Rectal smooth muscle tissue (tissue), 1 donor: ENCODE results near the gene ATG2A.

Source experiments
- H3K27ac ChIP-seq: one replicate; pipeline ENCODE4 v1.7.0; 2013; ENCODE audit warnings: low read depth, low read length, inconsistent platforms
- H3K27me3 ChIP-seq: one replicate; pipeline ENCODE4 v1.7.0; 2013; ENCODE audit warnings: low read length; ENCODE audit not compliant: control insufficient read depth, insufficient read depth
- H3K36me3 ChIP-seq: one replicate; pipeline ENCODE4 v1.7.0; 2013; ENCODE audit warnings: low read length; ENCODE audit not compliant: control insufficient read depth, insufficient read depth
- H3K4me1 ChIP-seq: one replicate; pipeline ENCODE4 v1.7.0; 2013; ENCODE audit warnings: low read length; ENCODE audit not compliant: control insufficient read depth, insufficient read depth
- H3K4me3 ChIP-seq: one replicate; pipeline ENCODE4 v1.7.0; 2013; ENCODE audit warnings: low read length
- H3K9ac ChIP-seq: one replicate; pipeline ENCODE4 v1.7.0; 2013; ENCODE audit warnings: low read length

The ATG2A gene

DNA sequence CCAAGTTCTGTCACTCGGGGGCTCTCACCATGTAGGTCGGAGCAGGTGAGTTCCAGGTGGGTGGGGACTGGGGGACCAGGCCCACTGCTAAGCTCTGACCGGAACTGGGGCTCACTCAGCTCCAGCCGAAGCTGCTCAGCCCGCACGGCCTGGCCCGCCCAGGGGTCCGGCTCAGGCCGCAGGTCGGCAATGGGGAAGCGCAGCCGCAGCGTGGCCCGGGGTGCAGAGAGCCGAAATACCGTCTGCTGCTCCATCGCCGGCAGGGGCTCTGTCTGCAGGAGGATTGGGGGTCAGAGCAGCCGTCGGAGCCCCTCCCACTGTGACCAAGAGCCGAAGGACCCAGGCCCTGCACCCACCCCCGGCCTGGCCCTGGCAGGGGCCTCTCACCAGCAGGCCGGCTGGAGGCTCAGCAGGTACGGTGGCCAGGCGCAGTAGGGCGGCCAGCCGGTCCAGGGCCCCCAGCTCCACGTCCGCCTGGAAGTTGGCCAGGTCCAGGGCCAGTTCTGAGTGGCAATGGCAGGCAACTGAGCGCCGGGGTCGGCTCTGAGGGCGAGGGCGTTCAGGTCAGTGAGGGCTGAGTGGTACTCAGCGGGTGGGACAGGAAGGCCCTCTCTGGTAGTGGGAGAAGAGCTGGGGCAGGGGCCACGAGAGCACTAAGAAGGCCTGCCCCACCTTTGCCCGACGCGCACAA lies 7.2 kb downstream of the ATG2A start:
- H3K4me3 ChIP-seq, result no peak overlapping the region
- no peak overlapping the region for H3K9ac ChIP-seq
- H3K27me3 ChIP-seq, result no peaks in the 10 kb centered on the region
- H3K27ac ChIP-seq, result no peak overlapping the region
- H3K4me1 ChIP-seq, result no peaks in the 10 kb centered on the region
- H3K36me3 ChIP-seq, result peaks cover 62% of the 10 kb centered on the region

DNA sequence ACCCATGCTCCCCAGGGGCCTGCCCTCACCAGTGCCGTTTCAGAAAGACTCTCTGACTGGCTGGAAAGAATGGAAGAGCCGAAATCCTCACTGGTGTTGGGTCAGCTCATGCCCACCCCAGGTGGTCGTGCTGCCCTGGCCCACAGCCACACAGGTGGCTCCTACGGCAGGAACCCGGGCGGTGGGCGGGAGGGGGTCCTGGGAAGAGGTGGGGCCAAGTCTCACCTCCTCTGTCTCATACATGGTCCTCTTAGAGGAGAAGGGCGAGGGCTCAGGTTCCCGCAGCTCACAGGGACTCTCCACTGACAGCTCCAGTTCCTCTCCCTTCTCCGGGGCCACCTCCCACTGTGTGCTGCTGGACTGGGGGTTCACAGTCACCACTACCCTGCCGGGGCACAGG lies 8.2 kb downstream of the ATG2A start:
- no peak overlapping the region for H3K4me3 ChIP-seq
- no peak overlapping the region for H3K27ac ChIP-seq
- no peak overlapping the region for H3K9ac ChIP-seq
- no peaks in the 10 kb centered on the region for H3K4me1 ChIP-seq
- no peaks in the 10 kb centered on the region for H3K27me3 ChIP-seq
- H3K36me3 ChIP-seq, result peaks cover 62% of the 10 kb centered on the region

DNA sequence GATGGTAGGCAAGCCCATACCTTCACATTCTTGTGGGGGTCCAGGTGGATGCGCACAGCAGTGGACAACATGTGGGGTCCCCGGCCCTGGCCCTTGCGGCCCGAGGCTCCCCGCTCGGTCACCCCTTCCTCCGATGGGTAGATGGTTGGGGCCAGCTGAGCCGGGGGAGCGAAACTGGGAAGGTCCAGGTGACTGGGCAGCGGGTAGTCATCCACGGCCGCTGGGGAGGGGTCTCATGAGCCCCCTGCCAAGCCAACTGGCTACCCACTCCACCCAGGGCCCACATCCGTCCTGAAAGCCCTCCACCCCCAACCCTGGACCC lies 10.7 kb downstream of the ATG2A start:
- H3K27ac ChIP-seq, result no peak overlapping the region

DNA sequence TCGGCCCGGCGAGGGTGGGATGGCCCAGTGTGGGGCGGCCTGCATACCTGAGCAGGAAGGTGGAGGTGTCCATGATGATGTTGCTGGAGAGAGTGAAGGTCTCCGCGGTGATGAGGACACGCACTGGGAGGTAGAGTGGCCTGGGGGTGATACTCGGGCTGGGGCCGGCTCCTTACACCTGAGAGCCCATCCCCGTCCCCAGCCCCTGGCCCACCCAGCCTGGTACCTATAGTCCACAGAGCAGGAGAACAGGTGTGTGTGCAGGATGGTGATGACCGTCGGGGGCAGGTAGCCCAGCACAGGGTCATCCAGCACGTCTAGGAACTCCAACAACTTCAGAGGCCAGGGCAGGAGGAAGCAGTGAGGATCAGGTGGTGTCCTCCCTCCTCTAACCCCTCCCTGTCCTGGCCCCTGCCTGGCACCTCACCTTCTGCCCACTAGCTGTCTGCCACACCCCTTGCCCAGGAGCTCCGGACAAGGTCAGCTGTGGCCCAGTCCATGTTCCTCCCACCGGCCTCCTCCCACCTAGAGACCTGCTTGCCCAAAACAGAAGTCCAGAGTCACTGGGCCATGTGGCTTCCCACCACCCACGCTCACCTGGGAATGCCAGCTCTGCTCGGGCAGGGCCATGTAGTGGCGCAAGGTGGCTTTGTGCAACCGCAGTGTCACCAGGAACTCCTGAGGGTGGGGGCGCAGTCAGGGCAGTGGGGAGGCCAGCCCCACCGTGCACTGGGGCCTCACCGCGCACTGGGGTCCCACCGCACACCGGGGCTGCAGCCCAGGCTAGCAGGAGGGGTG lies 11.3 kb downstream of the ATG2A start:
- no peak overlapping the region for H3K9ac ChIP-seq
- peaks cover 44% of the 10 kb centered on the region for H3K36me3 ChIP-seq
- H3K27ac ChIP-seq, result no peak overlapping the region
- no peaks in the 10 kb centered on the region for H3K4me1 ChIP-seq
- no peak overlapping the region for H3K4me3 ChIP-seq
- H3K27me3 ChIP-seq, result no peaks in the 10 kb centered on the region

More for the DNA sequence above, 10.7 kb downstream of the ATG2A start:
- no peaks in the 10 kb centered on the region for H3K27me3 ChIP-seq
- H3K4me1 ChIP-seq, result no peaks in the 10 kb centered on the region
- H3K9ac ChIP-seq, result no peak overlapping the region
- peaks cover 49% of the 10 kb centered on the region for H3K36me3 ChIP-seq
- no peak overlapping the region for H3K4me3 ChIP-seq

DNA sequence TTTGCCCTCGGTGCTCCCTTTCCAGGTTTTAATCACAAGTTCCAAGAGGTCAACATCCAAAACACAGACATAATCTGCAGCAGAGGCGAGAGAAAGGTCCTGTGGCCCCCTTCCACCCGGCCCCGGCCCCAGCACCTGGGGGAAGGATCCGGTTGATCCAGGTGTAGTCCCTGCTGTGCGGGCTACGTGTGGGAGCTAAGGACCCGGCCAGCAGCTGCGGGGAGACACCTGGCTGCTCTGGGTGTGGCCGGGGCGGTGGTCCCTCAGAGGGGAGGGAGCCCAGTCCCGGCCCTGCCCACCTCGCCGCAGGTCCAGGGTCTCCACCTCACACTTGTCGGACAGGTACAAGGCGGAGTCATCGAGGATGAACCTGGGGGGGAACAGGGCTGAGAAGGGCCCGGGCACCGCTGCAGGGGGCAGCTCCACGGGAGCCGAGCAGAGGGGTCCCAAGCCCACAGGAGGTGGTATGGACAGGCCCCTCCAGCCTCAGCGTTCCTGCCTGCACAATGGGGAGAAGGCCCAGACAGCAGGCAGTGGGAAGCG lies 13.6 kb downstream of the ATG2A start:
- no peaks in the 10 kb centered on the region for H3K4me1 ChIP-seq
- H3K9ac ChIP-seq, result no peak overlapping the region
- H3K36me3 ChIP-seq, result peaks cover 31% of the 10 kb centered on the region
- H3K4me3 ChIP-seq, result no peak overlapping the region
- H3K27me3 ChIP-seq, result no peaks in the 10 kb centered on the region
- no peak overlapping the region for H3K27ac ChIP-seq

DNA sequence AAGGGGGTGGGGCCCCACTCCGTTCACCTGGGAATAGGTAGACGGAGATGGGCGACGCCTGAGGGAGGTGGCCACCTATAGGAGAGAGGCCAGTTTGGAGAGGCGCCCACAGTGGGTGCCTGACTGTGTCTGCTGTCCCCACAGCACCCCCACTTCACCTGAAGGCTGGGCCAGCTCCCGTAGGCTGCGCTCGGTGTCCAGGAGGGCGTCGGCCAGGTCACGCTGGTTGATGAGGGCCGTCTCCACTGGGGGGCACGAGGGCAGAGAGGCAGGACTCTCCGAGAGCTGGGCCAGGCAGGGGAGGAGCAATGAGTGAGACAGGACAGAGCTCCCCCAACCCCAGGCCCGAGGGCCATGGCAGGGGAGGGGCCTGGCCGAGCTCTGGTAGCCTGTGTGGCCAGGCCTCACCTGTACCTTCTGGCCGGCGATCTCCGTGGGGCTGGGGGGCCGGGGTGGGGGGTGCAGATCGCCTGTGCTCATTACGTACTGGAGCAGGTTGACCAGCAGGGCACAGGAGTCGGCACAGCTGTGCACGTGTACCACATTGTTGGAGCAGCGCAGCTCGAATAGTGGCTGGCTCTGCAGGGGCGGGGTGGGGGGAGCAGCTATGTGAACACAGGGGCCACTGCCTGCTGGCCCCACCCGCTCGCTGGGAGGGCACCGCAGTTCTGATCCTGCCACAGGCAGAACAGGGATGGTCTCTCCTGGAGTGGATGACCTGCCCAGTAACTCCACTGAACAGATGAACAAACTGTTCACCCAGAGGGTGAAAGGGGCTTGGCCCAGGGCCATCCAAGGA lies 14.7 kb downstream of the ATG2A start:
- no peak overlapping the region for H3K27ac ChIP-seq
- H3K36me3 ChIP-seq, result peaks cover 31% of the 10 kb centered on the region
- no peak overlapping the region for H3K9ac ChIP-seq
- H3K4me1 ChIP-seq, result no peaks in the 10 kb centered on the region
- H3K27me3 ChIP-seq, result no peaks in the 10 kb centered on the region
- H3K4me3 ChIP-seq, result no peak overlapping the region

DNA sequence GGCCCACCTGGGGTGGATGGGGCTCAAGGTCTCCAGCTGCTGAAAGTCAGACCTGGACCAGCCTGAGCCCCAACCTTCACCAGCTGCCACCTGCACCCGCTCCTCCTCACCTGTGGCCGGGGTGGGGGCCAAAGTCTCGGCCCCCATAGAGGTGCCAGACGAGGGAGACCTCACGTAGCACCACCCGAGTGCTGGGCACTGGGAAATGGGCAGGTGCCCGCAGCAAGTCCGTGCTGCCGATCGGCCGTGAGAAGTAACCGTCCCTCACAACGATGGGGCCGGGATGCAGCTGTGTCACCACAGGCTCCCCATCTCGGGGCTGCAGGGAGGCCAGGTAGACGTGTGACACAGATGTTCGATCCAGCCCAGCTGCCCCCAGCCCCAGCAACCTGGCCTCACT lies 16.2 kb downstream of the ATG2A start:
- H3K36me3 ChIP-seq, result peaks cover 18% of the 10 kb centered on the region
- H3K4me1 ChIP-seq, result no peaks in the 10 kb centered on the region
- H3K9ac ChIP-seq, result no peak overlapping the region
- no peak overlapping the region for H3K27ac ChIP-seq
- no peak overlapping the region for H3K4me3 ChIP-seq
- no peaks in the 10 kb centered on the region for H3K27me3 ChIP-seq

DNA sequence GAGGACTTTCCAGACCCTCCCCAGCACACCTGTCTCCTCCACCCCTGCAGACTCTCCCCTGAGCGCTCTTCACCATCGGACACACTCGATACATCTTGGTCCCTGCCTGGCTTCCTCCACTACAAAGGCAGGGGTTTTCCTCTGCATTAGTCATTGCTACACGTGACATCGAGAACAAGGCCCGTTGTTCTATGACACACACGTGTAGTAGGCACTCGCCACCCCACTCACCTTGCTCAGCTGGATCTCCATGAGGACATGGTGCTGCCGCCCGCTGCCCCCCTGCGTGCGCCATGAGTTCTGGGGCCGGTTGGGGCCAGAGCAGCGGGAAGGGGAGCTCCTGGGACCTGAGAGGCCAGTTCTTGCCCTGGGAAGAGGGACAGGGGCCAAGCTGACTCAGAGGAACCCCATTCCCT lies 16.7 kb downstream of the ATG2A start:
- H3K27me3 ChIP-seq, result no peaks in the 10 kb centered on the region
- H3K4me1 ChIP-seq, result no peaks in the 10 kb centered on the region
- no peak overlapping the region for H3K27ac ChIP-seq
- H3K9ac ChIP-seq, result no peak overlapping the region
- H3K4me3 ChIP-seq, result no peak overlapping the region
- H3K36me3 ChIP-seq, result peaks cover 18% of the 10 kb centered on the region

DNA sequence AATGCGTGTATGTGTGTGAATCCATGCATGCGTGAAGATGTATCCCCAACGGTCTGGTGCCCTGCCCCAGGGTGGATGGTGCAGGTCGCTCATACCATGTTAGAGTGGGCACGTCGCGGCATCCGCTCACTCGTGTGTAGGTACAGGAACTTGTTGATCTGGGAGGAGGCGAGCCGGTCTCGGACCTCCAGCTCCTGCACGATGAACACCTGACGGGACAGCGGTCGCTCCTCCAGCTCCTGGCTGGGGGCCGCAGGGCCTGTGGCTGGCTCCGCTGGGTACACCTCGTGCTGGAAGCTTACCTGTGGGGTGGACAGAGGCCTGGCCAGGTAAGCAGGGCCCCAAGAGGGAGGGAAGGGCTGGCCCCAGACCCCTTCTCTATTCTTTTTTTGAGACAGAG lies 18.5 kb downstream of the ATG2A start:
- Histone ChIP-seq H3K4me3 (no peak overlapping the region), H3K4me1 (no peaks in the 10 kb centered on the region), H3K27ac (no peak overlapping the region), H3K9ac (no peak overlapping the region), H3K27me3 (no peaks in the 10 kb centered on the region), H3K36me3 (peaks cover 18% of the 10 kb centered on the region)

DNA sequence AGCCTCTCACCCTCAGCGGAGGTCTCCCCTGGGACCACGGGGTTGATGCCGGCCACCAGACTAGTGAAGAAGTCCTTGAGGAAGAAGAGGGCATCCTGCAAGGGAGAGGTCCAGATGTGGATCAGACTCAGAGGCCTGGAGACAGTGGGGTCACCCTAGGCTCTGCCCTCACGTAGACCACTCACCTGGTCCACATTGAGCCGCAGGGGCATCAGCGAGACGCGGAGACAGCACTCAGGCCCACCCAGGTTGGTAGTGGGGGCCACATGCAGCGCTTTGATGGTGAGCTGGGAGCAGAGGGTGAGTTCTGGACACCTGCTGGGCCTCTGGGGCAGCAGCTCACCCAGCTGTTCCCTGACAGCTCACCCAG lies 18.9 kb downstream of the ATG2A start:
- no peaks in the 10 kb centered on the region for H3K4me1 ChIP-seq
- H3K27me3 ChIP-seq, result no peaks in the 10 kb centered on the region
- no peak overlapping the region for H3K9ac ChIP-seq
- no peak overlapping the region for H3K27ac ChIP-seq
- peaks cover 15% of the 10 kb centered on the region for H3K36me3 ChIP-seq
- no peak overlapping the region for H3K4me3 ChIP-seq

DNA sequence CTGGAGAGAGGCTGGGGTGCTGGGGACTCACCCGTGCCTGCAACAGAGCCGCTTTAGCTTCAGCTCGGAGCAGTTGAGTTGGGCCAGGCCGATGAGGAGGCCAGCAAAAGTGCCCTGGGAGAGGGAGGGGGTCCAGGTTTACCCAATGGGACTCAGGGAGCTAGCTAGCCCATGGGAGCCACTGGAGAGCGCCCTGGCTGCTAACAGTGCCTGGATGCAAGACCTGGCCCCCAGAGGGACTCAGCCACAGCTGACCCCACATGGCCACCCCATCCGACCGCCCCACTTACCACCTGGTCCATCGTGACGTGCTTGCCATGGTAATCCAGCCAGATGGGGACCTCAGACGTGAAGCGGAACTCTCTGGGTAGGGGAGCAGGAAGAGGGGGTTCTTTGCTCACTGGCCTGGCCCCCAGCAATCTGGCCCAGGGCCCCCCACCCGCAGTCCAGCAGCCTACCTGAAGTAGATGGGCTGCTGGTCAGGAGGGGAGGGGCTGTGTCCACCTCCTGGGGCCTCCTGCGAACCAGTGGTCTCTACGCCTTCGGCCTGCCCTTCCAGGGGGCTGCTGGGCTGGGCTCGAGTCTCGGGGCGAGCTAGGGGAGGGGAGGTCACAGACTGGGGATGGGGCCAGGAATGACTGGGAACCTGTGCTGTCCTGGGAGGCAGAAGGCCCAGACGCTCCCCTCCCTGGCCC lies 19.5 kb downstream of the ATG2A start:
- no peaks in the 10 kb centered on the region for H3K4me1 ChIP-seq
- H3K9ac ChIP-seq, result no peak overlapping the region
- H3K4me3 ChIP-seq, result no peak overlapping the region
- peaks cover 11% of the 10 kb centered on the region for H3K36me3 ChIP-seq
- H3K27me3 ChIP-seq, result no peaks in the 10 kb centered on the region
- no peak overlapping the region for H3K27ac ChIP-seq

DNA sequence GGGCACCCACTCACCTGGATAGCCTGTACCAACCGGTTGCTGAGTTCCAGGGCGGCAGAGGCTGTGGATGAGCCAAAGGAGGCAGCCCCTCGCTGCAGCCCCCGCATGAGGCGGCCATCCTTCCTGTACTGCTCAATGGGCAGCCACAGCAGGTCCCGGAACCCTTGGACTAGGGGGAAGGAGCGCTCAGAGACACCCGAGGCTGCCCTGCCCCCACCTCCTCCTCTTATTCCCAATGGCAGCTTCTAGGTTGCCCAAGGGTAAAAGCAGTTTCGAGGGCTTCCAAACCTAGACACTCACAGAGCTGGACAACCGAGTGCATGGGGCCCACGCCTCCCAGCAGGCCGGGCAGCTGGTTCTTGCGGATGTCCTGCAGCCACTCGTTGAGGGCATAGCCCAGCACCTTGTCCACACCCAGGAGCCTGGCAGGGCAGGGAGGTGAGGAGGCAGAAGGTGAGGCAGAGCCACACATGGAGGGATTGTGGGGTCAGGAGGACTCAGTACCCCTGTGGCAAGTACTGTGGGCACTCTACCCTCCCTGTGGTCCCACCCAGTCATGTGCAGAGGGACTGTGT lies 20.5 kb downstream of the ATG2A start:
- no peak overlapping the region for H3K27ac ChIP-seq
- H3K4me1 ChIP-seq, result no peaks in the 10 kb centered on the region
- no peaks in the 10 kb centered on the region for H3K27me3 ChIP-seq
- H3K4me3 ChIP-seq, result no peak overlapping the region
- H3K9ac ChIP-seq, result no peak overlapping the region
- H3K36me3 ChIP-seq, result peaks cover 11% of the 10 kb centered on the region
